Measurements from ENCODE around the gene HEPHL1. TPM values are rescaled to one million over a fixed set of nuclear protein-coding genes. Genes with fewer than 3 reads are reported as not detected.

Gene HEPHL1
- total RNA-seq, 4 donors from 2014 or later: not detected

DNA sequence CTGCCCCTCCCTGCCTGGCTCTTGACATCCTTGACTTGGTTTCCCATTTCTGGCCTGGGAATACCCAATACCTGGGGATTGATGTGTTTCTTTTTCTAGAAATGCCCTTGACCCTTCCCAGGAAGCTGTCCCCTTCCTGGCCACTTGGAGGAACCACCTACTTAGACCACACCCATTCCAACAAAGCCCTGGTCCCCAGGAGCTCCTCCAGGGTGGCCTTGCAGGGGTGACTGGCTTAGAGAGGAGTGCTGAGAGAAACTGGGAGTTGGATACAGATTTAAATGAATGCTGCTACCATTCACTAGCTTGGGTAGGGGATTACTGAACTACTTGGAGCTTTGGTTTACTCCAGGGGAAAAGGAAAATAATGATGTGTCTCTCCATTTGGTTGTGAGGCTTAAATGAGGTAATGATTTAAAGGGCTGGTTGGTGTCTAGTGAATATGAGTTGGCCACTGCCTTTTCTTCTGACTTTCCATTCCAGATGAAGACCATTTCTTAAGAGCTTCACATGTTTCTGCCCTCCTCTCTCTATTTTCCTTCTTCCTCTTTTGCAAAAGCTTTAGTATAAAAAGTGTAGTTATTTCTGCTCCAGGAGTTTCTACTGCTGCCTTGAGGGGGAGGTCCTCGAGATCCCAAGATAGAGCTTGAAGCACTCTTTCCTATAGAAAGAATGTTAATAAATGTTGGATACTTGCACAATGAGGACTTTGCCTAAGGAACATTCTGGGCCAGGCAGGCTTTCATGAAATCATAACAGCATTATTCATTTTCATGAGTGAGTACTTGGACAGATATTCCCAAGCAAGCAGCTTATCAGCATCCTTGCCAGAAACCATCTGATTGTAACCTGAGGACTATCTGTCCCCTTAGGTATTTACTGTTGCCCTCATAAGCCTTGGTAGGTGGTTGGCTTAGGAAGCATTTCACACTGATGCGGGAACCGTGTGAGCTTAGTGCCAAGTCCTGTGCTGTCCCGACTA is 129.8 kb downstream of the HEPHL1 start:
- Histone ChIP-seq H3K36me3 (peaks cover 0 to 4% (median 0%) of the 10 kb centered on the region in 4 donors), H3K4me3 (no peak overlapping the region), H3K27ac (no peak overlapping the region), H3K27me3 (no peaks in the 10 kb centered on the region), H3K4me1 (peaks cover 6 to 41% (median 19%) of the 10 kb centered on the region in 4 donors), H3K9me3 (no peaks in the 10 kb centered on the region)
- WGBS, 2 donors (ENCODE audit: low coverage in 1 of 2): 50 to 88% methylated on average over 1 to 4 of the region's 4 CpGs
- no peak for TF ChIP-seq POLR2A (IDR thresholded peaks at IDR 0.05)
- TF ChIP-seq, protein P1, sequence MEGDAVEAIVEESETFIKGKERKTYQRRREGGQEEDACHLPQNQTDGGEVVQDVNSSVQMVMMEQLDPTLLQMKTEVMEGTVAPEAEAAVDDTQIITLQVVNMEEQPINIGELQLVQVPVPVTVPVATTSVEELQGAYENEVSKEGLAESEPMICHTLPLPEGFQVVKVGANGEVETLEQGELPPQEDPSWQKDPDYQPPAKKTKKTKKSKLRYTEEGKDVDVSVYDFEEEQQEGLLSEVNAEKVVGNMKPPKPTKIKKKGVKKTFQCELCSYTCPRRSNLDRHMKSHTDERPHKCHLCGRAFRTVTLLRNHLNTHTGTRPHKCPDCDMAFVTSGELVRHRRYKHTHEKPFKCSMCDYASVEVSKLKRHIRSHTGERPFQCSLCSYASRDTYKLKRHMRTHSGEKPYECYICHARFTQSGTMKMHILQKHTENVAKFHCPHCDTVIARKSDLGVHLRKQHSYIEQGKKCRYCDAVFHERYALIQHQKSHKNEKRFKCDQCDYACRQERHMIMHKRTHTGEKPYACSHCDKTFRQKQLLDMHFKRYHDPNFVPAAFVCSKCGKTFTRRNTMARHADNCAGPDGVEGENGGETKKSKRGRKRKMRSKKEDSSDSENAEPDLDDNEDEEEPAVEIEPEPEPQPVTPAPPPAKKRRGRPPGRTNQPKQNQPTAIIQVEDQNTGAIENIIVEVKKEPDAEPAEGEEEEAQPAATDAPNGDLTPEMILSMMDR (IDR thresholded peaks at IDR 0.05): no peak
- TF ChIP-seq POLR2AphosphoS5 (IDR thresholded peaks at IDR 0.05): no peak
- no peak for TF ChIP-seq EP300 (IDR thresholded peaks at IDR 0.05; ENCODE audit: low read depth)
- in situ Hi-C loops (cut with MboI; ENCODE audit: low pct_ligation_motif_present in 1 of 4, low pct_unique_long_range_greater_than_20kb in 1 of 4, low sequenced_read_pairs in 3 of 4): loop anchor here in 1 of 4 donors (25.0 kb wide), 1 partner anchor 336 kb away; the partner anchor contains the start of genes ANKRD49 and MRE11
- intact Hi-C loops (cut with DNase I; ENCODE audit: low total_unique reads): no loop called here
- no peak for DNase-seq

DNA sequence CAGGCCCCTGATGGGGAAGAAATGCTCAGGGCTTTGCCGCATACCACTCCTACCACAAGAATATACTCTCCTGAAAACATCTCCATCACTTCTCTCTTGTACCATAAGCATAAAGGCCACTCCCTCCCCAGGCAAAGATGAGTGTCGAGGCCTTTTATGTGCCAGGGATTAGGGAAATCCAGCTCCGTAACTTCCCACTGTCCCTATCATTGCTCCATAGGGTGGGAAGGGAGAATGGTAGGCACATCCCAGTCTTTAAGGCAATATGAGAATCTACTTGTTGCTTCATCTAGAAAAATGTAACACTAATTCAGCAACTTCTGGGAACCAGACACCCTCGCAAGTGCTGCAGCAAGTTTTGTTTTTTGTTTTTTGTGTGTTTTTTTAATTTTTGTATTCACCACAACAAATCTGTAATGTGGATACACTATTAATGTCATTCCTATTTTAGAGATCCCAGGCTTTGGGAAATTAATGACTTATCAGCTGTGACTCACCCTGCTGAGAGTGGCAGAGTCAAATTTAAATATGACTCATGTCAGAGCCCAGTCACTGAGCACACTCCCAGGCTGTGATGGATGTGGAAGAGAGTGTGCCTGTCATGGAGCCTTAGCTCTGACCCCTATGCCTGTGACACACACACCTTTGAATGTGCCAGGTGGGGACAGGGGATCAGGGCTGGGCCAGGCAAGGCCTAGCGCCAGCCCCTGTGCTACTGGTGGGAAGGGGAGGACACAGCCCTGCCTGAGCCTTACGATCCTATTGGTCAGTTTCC is 130.9 kb downstream of the HEPHL1 start:
- peaks cover 6 to 41% (median 19%) of the 10 kb centered on the region in 4 donors for H3K4me1 ChIP-seq
- in situ Hi-C loops (cut with MboI; ENCODE audit: low pct_ligation_motif_present in 1 of 4, low pct_unique_long_range_greater_than_20kb in 1 of 4, low sequenced_read_pairs in 3 of 4): loop anchor here in 1 of 4 donors (25.0 kb wide), 1 partner anchor 335 kb away; the partner anchor contains the start of genes ANKRD49 and MRE11
- WGBS, 2 donors (ENCODE audit: low coverage in 1 of 2): 70 to 87% methylated on average over 1 to 6 of the region's 6 CpGs
- intact Hi-C loops (cut with DNase I; ENCODE audit: low total_unique reads): no loop called here
- H3K9me3 ChIP-seq: no peaks in the 10 kb centered on the region
- H3K27ac ChIP-seq: peak overlapping the region in 1 of 4 donors; percentile 7
- TF ChIP-seq POLR2A (IDR thresholded peaks at IDR 0.05) (no peak), EP300 (IDR thresholded peaks at IDR 0.05; ENCODE audit: low read depth) (no peak), POLR2AphosphoS5 (IDR thresholded peaks at IDR 0.05) (no peak)
- TF ChIP-seq, protein P1 (IDR thresholded peaks at IDR 0.05): no peak
- no peak for DNase-seq
- peaks cover 0 to 4% (median 0%) of the 10 kb centered on the region in 4 donors for H3K36me3 ChIP-seq
- no peaks in the 10 kb centered on the region for H3K27me3 ChIP-seq
- H3K4me3 ChIP-seq: no peak overlapping the region

DNA sequence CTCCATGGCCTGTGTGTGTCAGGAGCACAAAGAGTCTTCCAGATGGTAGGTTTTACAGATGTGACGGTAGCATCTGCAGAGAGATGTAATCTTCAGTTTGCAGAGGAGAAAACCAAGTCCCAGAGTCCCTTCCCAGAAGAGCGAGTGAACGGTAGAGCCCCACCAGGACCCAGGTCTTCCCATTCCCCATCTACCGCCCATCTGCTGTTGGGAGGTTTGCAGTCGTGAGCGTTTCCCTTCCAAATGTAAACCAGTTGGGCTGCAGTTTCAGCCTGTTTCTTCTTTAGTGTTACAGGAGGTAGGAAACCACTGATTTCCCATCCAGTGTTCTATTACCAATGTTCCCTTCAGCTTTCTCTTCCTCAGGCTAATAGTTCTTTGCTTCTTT is 131.5 kb downstream of the HEPHL1 start:
- 81% methylated on average over 6 of the region's 6 CpGs; no CpG with 5 or more reads in 1 of the 2 donors for WGBS, 2 donors (ENCODE audit: low coverage in 1 of 2)
- Histone ChIP-seq H3K9me3 (no peaks in the 10 kb centered on the region), H3K36me3 (peaks cover 0 to 4% (median 0%) of the 10 kb centered on the region in 4 donors), H3K4me3 (no peak overlapping the region), H3K27me3 (no peaks in the 10 kb centered on the region), H3K4me1 (peaks cover 6 to 41% (median 19%) of the 10 kb centered on the region in 4 donors), H3K27ac (no peak overlapping the region)
- in situ Hi-C loops (cut with MboI; ENCODE audit: low pct_ligation_motif_present in 1 of 4, low pct_unique_long_range_greater_than_20kb in 1 of 4, low sequenced_read_pairs in 3 of 4): loop anchor here in 1 of 4 donors (25.0 kb wide), 1 partner anchor 335 kb away; the partner anchor contains the start of genes ANKRD49 and MRE11
- intact Hi-C loops (cut with DNase I; ENCODE audit: low total_unique reads): no loop called here
- TF ChIP-seq EP300 (IDR thresholded peaks at IDR 0.05; ENCODE audit: low read depth) (no peak), POLR2A (IDR thresholded peaks at IDR 0.05) (no peak), POLR2AphosphoS5 (IDR thresholded peaks at IDR 0.05) (no peak)
- TF ChIP-seq, protein P1 (IDR thresholded peaks at IDR 0.05): no peak
- DNase-seq: no peak
